GM12878 (cell line): Measurements from ENCODE around the gene HORMAD2. TPM values are rescaled to one million over a fixed set of nuclear protein-coding genes. Genes with fewer than 3 reads are reported as not detected.

Source experiments
- ATAC-seq: fragments of 200-7000 bp; cut with Tn5 transposase; 3 replicates; pipeline ENCODE4 v1.9.1; 2020; ENCODE audit warnings: mild to moderate bottlenecking, moderate library complexity
- BruUV-seq: library from RNA; stranded (reverse); fragments of 400-500 nt; replicated peaks from 2 replicates; lab custom pipeline; 2021; lab: Mats Ljungman, UMichigan
- CTCF ChIA-PET: fragments of 300-600 bp; sonication (Branson Sonifier 250); formaldehyde crosslinking; extraction: SDS; loops from one replicate; lab custom pipeline; 2021; ENCODE audit warnings: inconsistent platforms; lab: Yijun Ruan, JAX
- POLR2A ChIA-PET: fragments of 350-600 bp; formaldehyde crosslinking; extraction: SDS; loops from one replicate; lab custom pipeline; 2021; ENCODE audit warnings: inconsistent platforms; lab: Charles Lee
- RAD21 ChIA-PET: fragments of 300-600 bp; sonication (Branson Sonifier 250); formaldehyde crosslinking; loops from one replicate; lab custom pipeline; 2023; ENCODE audit warnings: antibody characterized with exemption; ENCODE audit not compliant: unreplicated experiment; lab: Charles Lee
- SMC1A ChIA-PET: fragments of 300-600 bp; sonication (Branson Sonifier 250); formaldehyde crosslinking; loops from one replicate; lab custom pipeline; 2023; ENCODE audit not compliant: unreplicated experiment, uncharacterized antibody; lab: Charles Lee
- DNase-seq: peaks from one replicate; pipeline ENCODE4 v3.0.0-alpha.2; 2011; ENCODE audit warnings: low read depth, low spot score
- FAIRE-seq: peaks from 3 replicates; lab custom pipeline; 2011; peaks lifted over from hg19 to GRCh38; lab: Jason Lieb, UNC
- H2AFZ ChIP-seq: 2 replicates; pipeline ENCODE4 v1.6.0; 2011; ENCODE audit warnings: low read depth, low read length, control low read depth; ENCODE audit not compliant: control insufficient read depth
- H3K27ac ChIP-seq: 2 replicates; pipeline ENCODE4 v1.5.1; 2011; ENCODE audit warnings: control low read depth; ENCODE audit not compliant: control insufficient read depth, insufficient read depth
- H3K27me3 ChIP-seq, 2 experiments: replicated peaks in 1 of 2; 2 replicates each; pipeline versions ENCODE4 v1.6.0 to v1.6.1; 2011; ENCODE audit warnings: low read length in 1 of 2; ENCODE audit not compliant: control insufficient read depth in 2 of 2, insufficient read depth in 2 of 2
- H3K36me3 ChIP-seq, 2 experiments: 2 replicates each; pipeline ENCODE4 v1.5.1; 2011; ENCODE audit warnings: low read length in 1 of 2; ENCODE audit not compliant: control insufficient read depth in 2 of 2, insufficient read depth in 2 of 2
- H3K4me1 ChIP-seq: 2 replicates; pipeline ENCODE4 v1.6.1; 2011; ENCODE audit warnings: mild to moderate bottlenecking, low read length, moderate library complexity, mixed read lengths; ENCODE audit not compliant: control insufficient read depth, insufficient read depth
- H3K4me2 ChIP-seq: 2 replicates; pipeline ENCODE4 v1.6.0; 2011; ENCODE audit warnings: control low read depth; ENCODE audit not compliant: control insufficient read depth, insufficient read depth
- H3K4me3 ChIP-seq: fragments of 200-600 bp; sonication (generic); 2 replicates; pipeline ENCODE4 v1.5.1; 2016
- H3K79me2 ChIP-seq: 2 replicates; pipeline ENCODE4 v1.6.0; 2011; ENCODE audit warnings: low read length; ENCODE audit not compliant: control insufficient read depth, insufficient read depth
- H3K9ac ChIP-seq: 2 replicates; pipeline ENCODE4 v1.8.0; 2011; ENCODE audit warnings: low read length, control low read depth, mixed read lengths; ENCODE audit not compliant: control insufficient read depth, insufficient read depth
- H3K9me3 ChIP-seq: replicated peaks from 3 replicates; pipeline ENCODE4 v1.5.1; 2011; ENCODE audit warnings: mild to moderate bottlenecking, low read length; ENCODE audit not compliant: control insufficient read depth, insufficient read depth
- H4K20me1 ChIP-seq: 2 replicates; pipeline ENCODE4 v1.6.0; 2011; ENCODE audit not compliant: control insufficient read depth, insufficient read depth
- EGR1 ChIP-seq, 2 experiments: IDR thresholded peaks; 1 replicate in 1 of 2; 2 replicates in 1 of 2; pipeline ENCODE4 v1.6.1; 2011 to 2012; ENCODE audit warnings: low read depth in 2 of 2, low read length in 2 of 2, borderline replicate concordance in 1 of 2, mild to moderate bottlenecking in 1 of 2, moderate library complexity in 1 of 2
- HDAC2 ChIP-seq: fragments of 200-600 bp; sonication (generic); IDR thresholded peaks from 2 replicates; pipeline ENCODE4 v1.6.1; 2017
- IKZF1 ChIP-seq: fragments of 450-650 bp; conservative IDR thresholded peaks from 2 replicates; pipeline ENCODE4 v1.6.1; 2017; ENCODE audit warnings: antibody characterized with exemption, mild to moderate bottlenecking
- LARP7 ChIP-seq: fragments of 450-650 bp; IDR thresholded peaks from 2 replicates; pipeline ENCODE4 v1.6.1; 2017; ENCODE audit warnings: mild to moderate bottlenecking
- PAX8 ChIP-seq: fragments of 450-650 bp; IDR thresholded peaks from 2 replicates; pipeline ENCODE4 v1.6.1; 2017; ENCODE audit warnings: mild to moderate bottlenecking, moderate library complexity
- SUPT20H ChIP-seq: IDR thresholded peaks from 2 replicates; pipeline ENCODE4 v1.6.1; 2011; ENCODE audit warnings: low read depth, mild to moderate bottlenecking, low read length, moderate library complexity, borderline replicate concordance; ENCODE audit not compliant: control insufficient read depth
- WRNIP1 ChIP-seq: IDR thresholded peaks from 2 replicates; pipeline ENCODE4 v1.6.1; 2011; ENCODE audit warnings: low read depth, low read length, improper control_type of control experiment, borderline replicate concordance
- ZNF622 ChIP-seq: fragments of 450-650 bp; IDR thresholded peaks from 2 replicates; pipeline ENCODE4 v1.6.1; 2017; ENCODE audit warnings: mild to moderate bottlenecking, inconsistent platforms
- WGBS: methylation state at CpG from one replicate; pipeline ENCODE4 v1.1.6; 2016; ENCODE audit warnings: low lambda C conversion rate; ENCODE audit not compliant: insufficient replicate concordance, insufficient coverage; ENCODE audit errors: missing lambda C conversion rate; 5-methylcytosine and 5-hydroxymethylcytosine counted together
- in situ Hi-C: fragments of 300-500 bp; cut with MboI; formaldehyde crosslinking; loops from 9 replicates; pipeline ENCODE4 v1.14.3; 2018; ENCODE audit warnings: mixed read lengths
- intact Hi-C: fragments of 100-400 bp; cut with micrococcal nuclease; formaldehyde crosslinking; loops from one replicate; pipeline ENCODE4 v1.14.2; 2022; ENCODE audit not compliant: unreplicated experiment
- polyA plus RNA-seq, 11 experiments: library from polyadenylated mRNA; depleted of rRNA in 4 of 11; unstranded in 6 of 11; stranded (reverse) in 5 of 11; fragments of >200 nt; fragmentation: Nextera tagmentation in 4 of 11; fragmentation: Illumina TruSeq in 1 of 11; extraction: Ambion mirVana in 4 of 11; extraction: Trizol in 1 of 11; gene quantifications; 1 replicate in 1 of 11; 2 replicates in 10 of 11; pipeline versions ENCODE4 v1.2.1 to v1.2.3, GENCODE V29; 2011 to 2016; ENCODE audit warnings: inconsistent platforms in 2 of 11, missing spikeins in 2 of 11, low read depth in 1 of 11
- total RNA-seq, 4 experiments: library from RNA; depleted of rRNA in 3 of 4; stranded (reverse); fragments of >200 nt in 3 of 4; fragmentation: Illumina TruSeq in 1 of 4; extraction: Trizol in 1 of 4; gene quantifications; 2 replicates each; pipeline versions ENCODE4 v1.2.1 to v1.2.3, GENCODE V29; 2013 to 2021
- TF ChIP-seq, protein P1 (sequence below): fragments of 450-650 bp; IDR thresholded peaks from 2 replicates; pipeline ENCODE4 v1.6.1; 2016; ENCODE audit warnings: mild to moderate bottlenecking, moderate library complexity, borderline replicate concordance
- TF ChIP-seq, protein P2 (sequence below): fragments of 450-650 bp; formaldehyde crosslinking; IDR thresholded peaks from 2 replicates; pipeline ENCODE4 v1.5.0; 2022; ENCODE audit warnings: mild to moderate bottlenecking, missing genetic modification characterization
- TF ChIP-seq, protein P3 (sequence below): IDR thresholded peaks from 2 replicates; pipeline ENCODE4 v1.6.1; 2012; ENCODE audit warnings: mild to moderate bottlenecking, low read depth, low read length

HORMAD2 gene
- total and polyA plus RNA-seq, 10 of the 15 experiments (the other 5 are each of a cell fraction or from before 2014, with no cell fraction given) = 0.07 to 0.13 TPM; not detected in 8

DNA sequence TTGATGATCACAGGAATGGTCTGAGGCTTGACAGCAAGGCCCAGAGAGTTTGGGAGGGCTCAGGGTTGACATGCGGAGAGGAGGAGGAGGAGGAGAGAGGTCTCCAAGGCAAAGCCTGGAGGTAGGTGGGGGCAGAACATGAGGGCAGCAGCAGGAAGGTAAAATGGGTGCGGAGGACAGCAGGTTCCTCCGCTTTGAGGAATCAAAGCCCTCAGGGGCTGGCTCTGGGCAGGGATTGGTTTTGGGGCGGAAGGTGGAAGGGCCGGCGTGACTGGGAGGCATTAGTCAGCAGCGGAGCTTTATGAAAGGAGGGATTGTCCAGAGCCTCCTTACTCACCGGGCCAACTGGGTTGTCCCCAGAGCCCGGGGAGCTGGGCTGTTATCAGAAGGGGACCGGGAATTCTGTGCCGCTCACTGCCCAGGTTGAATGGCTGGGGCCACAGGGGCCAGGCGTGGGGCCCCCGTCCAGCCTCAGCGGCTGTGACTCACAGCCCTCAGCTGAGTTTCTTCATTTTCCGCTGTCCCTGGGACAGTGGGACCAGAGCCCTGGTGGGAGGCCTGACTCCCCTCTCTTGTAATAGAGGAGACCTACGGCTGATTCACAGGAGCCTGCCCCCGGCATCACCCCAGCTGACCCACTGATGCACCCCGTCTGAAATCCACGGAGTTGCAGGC, 130.1 kb downstream of the HORMAD2 start:
- WGBS = 58% methylated on average over 19 of the region's 19 CpGs
- FAIRE-seq = no peak
- Histone ChIP-seq H3K27me3 (no peaks in the 10 kb centered on the region), H3K79me2 (no peaks in the 10 kb centered on the region), H3K4me2 (no peak overlapping the region), H3K4me1 (no peaks in the 10 kb centered on the region; the same call in 1 of the 2 replicates), H3K9ac (no peak overlapping the region), H3K4me3 (no peak overlapping the region), H3K36me3 (no peaks in the 10 kb centered on the region), H3K9me3 (no peaks in the 10 kb centered on the region), H3K27ac (no peak overlapping the region), H2AFZ (no peak overlapping the region), H4K20me1 (no peaks in the 10 kb centered on the region)
- POLR2A ChIA-PET = no interaction called here
- in situ Hi-C loops = no loop called here
- DNase-seq = no peak
- ATAC-seq = no peak
- no TSS peak for BruUV-seq
- CTCF ChIA-PET = no interaction called here
- intact Hi-C loops = no loop called here
- SMC1A ChIA-PET = no interaction called here
- RAD21 ChIA-PET = no interaction called here
- TF ChIP-seq IKZF1 (no peak), SUPT20H (no peak), HDAC2 (no peak), ZNF622 (no peak), WRNIP1 (no peak), PAX8 (no peak), LARP7 (no peak), EGR1 (IDR thresholded peaks at IDR 0.05; ENCODE audit: borderline replicate concordance in 1 of 2, low read depth in 2 of 2, low read length in 2 of 2) (no peak)
- TF ChIP-seq, protein P1, sequence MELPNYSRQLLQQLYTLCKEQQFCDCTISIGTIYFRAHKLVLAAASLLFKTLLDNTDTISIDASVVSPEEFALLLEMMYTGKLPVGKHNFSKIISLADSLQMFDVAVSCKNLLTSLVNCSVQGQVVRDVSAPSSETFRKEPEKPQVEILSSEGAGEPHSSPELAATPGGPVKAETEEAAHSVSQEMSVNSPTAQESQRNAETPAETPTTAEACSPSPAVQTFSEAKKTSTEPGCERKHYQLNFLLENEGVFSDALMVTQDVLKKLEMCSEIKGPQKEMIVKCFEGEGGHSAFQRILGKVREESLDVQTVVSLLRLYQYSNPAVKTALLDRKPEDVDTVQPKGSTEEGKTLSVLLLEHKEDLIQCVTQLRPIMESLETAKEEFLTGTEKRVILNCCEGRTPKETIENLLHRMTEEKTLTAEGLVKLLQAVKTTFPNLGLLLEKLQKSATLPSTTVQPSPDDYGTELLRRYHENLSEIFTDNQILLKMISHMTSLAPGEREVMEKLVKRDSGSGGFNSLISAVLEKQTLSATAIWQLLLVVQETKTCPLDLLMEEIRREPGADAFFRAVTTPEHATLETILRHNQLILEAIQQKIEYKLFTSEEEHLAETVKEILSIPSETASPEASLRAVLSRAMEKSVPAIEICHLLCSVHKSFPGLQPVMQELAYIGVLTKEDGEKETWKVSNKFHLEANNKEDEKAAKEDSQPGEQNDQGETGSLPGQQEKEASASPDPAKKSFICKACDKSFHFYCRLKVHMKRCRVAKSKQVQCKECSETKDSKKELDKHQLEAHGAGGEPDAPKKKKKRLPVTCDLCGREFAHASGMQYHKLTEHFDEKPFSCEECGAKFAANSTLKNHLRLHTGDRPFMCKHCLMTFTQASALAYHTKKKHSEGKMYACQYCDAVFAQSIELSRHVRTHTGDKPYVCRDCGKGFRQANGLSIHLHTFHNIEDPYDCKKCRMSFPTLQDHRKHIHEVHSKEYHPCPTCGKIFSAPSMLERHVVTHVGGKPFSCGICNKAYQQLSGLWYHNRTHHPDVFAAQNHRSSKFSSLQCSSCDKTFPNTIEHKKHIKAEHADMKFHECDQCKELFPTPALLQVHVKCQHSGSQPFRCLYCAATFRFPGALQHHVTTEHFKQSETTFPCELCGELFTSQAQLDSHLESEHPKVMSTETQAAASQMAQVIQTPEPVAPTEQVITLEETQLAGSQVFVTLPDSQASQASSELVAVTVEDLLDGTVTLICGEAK = no peak
- TF ChIP-seq, protein P2, sequence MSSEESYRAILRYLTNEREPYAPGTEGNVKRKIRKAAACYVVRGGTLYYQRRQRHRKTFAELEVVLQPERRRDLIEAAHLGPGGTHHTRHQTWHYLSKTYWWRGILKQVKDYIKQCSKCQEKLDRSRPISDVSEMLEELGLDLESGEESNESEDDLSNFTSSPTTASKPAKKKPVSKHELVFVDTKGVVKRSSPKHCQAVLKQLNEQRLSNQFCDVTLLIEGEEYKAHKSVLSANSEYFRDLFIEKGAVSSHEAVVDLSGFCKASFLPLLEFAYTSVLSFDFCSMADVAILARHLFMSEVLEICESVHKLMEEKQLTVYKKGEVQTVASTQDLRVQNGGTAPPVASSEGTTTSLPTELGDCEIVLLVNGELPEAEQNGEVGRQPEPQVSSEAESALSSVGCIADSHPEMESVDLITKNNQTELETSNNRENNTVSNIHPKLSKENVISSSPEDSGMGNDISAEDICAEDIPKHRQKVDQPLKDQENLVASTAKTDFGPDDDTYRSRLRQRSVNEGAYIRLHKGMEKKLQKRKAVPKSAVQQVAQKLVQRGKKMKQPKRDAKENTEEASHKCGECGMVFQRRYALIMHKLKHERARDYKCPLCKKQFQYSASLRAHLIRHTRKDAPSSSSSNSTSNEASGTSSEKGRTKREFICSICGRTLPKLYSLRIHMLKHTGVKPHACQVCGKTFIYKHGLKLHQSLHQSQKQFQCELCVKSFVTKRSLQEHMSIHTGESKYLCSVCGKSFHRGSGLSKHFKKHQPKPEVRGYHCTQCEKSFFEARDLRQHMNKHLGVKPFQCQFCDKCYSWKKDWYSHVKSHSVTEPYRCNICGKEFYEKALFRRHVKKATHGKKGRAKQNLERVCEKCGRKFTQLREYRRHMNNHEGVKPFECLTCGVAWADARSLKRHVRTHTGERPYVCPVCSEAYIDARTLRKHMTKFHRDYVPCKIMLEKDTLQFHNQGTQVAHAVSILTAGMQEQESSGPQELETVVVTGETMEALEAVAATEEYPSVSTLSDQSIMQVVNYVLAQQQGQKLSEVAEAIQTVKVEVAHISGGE (CRISPR knock-in tag) = no peak
- TF ChIP-seq, protein P3, sequence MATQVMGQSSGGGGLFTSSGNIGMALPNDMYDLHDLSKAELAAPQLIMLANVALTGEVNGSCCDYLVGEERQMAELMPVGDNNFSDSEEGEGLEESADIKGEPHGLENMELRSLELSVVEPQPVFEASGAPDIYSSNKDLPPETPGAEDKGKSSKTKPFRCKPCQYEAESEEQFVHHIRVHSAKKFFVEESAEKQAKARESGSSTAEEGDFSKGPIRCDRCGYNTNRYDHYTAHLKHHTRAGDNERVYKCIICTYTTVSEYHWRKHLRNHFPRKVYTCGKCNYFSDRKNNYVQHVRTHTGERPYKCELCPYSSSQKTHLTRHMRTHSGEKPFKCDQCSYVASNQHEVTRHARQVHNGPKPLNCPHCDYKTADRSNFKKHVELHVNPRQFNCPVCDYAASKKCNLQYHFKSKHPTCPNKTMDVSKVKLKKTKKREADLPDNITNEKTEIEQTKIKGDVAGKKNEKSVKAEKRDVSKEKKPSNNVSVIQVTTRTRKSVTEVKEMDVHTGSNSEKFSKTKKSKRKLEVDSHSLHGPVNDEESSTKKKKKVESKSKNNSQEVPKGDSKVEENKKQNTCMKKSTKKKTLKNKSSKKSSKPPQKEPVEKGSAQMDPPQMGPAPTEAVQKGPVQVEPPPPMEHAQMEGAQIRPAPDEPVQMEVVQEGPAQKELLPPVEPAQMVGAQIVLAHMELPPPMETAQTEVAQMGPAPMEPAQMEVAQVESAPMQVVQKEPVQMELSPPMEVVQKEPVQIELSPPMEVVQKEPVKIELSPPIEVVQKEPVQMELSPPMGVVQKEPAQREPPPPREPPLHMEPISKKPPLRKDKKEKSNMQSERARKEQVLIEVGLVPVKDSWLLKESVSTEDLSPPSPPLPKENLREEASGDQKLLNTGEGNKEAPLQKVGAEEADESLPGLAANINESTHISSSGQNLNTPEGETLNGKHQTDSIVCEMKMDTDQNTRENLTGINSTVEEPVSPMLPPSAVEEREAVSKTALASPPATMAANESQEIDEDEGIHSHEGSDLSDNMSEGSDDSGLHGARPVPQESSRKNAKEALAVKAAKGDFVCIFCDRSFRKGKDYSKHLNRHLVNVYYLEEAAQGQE = no peak
